SIG-M5 (cell line): Measurements from ENCODE around the gene LMAN2L.

Source experiments
- DNase-seq: peaks from one replicate; lab custom pipeline; 2025; lab: John Stamatoyannopoulos, UW

Gene LMAN2L

DNA sequence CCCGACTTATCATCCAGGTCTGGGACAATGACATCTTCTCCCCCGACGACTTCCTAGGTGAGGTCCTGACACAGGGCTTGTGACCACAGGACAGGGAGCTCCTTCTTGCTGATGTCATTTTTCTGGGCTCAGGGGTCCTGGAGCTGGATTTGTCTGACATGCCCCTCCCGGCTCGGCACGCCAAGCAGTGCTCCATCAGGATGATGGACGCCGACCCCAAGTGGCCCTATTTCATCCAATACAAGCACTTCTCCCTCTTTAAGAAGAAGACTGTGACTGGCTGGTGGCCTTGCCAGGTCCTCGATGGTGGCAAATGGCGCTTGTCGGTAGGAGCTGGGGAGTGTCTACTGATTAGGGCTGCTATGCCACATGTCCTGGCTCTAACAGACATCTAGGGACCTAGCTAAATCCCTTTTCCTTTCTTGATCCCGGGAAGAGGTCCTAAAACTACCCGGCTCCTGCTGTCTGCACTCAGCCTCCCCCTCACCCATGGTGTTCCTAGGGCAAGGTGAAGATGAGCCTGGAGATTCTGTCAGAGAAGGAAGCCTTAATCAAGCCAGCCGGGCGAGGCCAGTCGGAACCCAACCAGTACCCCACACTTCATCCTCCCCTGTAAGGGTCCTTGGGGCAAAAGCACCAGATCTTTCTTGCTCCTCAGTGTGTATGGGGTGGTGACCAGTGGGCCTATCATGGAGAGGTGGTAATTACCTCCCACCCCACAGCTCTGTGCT is 36.7 kb downstream of the LMAN2L start:
- no peak for DNase-seq

DNA sequence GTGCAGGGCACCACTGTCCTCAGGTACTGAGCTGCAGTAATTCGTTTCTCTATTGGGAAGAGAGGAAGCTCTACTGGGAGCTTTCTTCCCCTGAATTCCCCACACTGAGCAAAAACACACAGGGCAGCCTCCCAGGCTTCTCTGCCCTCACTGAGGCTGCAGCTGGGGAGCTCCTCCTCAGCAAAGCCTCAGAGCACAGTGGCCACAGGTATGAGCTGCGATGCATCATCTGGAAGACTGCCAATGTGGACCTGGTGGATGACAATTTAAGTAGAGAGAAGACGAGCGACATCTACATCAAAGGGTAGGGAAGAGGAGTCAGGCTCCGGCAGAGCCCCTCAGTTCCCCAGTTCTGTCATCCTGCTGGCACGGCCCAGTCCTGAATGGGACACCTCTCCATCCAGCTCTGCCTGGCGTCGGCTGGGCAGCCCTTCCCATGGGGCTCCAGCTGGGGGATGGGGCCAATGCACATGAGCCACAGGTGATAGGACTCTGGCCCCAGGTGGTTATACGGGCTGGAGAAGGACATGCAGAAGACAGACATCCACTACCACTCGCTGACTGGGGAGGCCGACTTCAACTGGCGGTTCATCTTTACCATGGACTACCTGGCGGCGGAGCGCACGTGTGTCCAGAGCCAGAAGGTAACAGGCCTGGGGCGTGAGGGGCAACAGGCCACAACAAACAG is 37.6 kb downstream of the LMAN2L start:
- DNase-seq, result no peak

DNA sequence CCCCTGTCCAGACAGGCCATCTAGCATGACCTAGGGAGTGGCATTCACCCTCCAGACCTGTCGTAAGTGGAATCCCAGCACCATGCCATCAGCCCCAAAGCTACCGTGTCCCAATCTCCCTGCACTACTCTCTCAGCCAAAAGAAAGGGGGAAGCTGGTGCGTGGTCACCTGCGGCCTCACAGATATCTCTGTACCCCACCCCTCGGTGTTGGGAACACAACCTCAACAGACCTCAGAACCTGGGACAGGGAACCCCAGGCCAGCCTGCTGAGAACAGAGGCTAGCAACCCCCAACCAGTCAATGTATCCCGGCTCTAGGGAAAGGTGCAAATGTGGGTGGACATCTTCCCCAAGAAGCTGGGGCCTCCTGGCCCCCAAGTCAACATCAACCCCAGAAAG is 38.2 kb downstream of the LMAN2L start:
- DNase-seq, result no peak

DNA sequence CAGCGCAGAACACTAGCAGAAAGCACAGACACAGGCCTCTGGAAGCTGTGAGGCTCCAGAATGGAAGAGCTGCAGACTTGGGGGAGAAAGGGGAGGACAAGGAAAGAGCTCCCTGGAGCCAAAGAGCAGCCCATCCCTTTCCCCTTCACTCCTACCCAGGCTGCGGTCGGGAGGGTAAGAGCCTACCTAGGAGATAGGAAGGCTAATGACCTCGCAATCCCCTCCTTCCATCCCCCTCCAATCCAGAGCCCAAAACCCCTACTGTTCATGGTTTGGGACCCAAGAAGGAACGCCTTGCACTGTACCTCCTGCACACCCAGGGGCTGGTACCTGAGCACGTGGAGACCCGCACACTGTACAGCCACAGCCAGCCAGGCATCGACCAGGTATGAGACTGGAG is 39.8 kb downstream of the LMAN2L start:
- no peak for DNase-seq

DNA sequence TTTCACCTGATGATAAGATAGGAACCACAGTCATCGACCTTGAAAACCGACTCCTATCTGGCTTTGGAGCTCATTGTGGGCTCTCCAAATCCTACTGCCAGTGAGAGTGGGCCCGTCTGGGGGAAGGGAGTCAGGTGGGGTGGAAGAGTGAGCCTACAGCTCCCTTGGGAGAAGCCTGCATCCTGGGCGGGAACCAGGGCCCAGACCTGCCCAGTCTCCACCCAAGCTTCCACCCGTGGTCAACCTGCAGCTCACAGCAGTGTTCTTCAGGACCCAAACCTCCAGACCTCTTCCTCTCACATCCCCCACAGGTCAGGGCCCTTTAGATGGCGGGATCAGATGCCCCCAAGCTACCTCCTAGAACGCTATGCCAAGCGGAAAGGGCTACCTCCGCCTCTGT is 40.2 kb downstream of the LMAN2L start:
- DNase-seq, result no peak

DNA sequence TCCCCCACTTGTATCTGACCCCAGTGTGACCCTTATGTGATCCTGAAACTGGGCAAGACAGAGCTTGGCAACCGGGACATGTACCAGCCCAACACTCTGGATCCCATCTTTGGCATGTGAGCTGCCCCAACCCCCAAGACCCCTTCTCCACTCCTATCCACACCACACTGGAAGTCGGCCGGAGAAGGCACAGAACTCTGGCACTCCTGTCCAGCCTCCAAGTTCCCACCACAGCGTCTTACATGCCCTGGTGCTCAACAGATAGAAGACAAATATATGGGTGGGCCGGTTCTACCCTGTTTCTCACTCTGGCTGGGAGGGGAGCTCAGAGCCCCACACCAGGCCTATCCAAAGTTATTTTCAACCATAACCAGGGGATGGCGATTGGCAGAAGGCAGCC is 40.8 kb downstream of the LMAN2L start:
- no peak for DNase-seq

DNA sequence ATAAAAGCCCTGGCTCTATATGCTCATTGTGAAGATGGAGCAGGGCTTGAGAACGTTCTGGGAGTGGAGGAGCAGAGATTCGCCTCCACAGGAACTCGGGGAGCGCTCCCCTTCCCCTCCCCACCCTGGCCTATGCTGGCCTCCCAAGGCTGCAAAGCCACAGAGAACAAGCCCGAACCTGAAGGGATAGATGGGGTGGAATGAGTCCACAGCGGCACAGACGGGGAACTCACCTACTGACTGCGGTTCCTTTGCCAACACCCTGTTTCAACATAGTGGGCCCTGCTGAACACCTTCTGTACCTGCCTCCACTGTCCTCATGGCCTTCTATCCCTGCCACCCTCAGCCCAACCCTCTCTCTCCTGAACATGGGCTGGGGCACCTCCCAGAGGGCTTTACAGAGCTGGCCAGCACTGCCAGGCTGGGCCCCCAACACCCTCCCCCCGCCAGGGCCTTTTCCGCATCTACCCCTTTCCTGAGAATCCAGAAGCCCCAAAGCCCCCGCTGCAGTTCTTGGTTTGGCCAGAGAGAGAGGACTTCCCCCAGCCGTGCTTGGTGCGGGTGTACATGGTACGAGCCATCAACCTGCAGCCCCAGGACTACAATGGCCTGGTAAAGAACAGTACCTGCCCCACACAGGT is 41.5 kb downstream of the LMAN2L start:
- DNase-seq, result no peak

DNA sequence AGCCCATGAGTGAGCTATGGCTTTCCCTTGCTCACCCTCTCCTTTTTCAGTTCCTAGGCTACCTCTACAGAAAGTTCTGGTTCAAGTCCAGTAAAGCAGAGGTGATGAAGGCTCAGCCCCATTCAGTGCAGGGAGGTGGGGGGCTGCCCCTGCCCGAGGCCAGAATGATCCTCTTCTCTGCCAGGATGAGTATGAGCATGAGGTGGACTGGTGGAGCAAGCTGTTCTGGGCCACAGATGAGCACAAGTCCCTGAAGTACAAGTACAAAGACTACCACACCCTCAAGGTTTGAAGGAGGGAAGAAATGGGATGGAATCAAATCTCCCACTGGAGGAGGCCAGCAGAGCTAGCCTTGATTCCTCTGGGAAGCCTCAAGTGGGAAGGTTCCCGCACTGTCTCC is 42.4 kb downstream of the LMAN2L start:
- no peak for DNase-seq

DNA sequence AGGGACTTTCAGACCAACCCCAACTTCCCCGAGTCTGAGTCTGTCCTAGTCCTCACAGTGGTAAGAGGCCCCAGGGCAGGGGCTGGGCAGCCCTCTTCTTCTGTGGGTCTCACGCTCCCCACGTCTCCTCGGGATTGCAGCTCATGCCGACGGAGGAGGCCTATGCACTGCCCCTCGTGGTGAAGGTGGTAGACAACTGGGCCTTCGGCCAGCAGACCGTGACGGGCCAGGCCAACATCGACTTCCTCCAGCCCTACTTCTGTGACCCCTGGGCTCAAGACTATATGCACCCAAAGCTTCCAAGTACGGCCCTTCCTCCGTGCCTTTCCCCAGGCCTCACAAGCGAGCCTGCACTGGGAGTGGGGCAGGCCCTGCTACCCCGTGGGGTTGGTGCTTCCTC is 44.3 kb downstream of the LMAN2L start:
- DNase-seq, result no peak

DNA sequence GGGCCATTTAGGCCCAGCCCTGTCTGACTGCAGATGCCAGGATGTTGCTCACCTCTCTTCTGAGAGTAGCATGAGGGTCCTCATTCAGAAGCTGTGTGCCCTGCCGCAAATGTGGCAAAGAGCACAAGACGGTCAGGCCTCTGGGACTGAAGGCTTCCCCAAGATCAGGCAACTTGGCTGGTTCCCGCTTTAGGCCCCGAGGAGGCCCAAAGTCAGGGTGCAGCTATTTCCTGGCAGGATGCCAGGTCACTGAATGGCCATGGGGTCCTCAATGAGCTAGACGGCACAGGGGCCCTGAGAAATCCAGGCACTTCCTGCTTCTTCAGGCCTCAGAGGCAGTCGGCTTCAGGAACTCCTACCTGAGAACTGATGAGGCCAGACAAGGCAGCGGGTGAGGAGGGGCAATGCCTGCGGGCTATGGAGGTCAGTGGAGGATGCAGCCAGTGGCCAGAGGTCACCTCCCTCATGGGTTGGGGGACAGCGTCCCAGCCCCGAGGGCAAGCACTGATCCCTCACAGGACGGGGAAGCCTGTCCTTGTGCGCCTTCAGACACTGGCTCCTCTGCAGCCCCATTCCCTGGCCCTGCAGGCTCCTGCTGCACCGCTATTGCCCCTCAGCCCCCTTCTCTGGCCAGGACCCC is 44.9 kb downstream of the LMAN2L start:
- DNase-seq, result no peak

DNA sequence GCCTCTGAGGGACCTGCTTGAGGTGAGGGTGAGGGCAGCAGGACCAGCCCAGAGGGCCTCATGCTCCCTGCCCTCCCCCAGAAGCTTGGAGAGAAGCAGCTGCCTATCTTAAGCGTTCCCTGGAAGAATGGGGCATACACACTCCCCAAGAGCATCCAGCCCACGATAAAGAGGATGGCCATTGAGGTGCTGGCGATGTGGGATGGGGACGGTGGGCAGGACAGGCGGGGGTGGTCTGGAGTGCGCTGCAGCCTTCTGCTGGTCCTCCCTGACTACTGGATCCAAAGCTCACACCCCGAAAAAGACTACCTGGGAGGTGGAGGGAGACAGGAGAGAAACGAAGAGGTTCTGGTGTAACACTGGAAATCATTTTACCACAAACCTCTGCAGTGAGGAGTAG is 45.6 kb downstream of the LMAN2L start:
- no peak for DNase-seq

DNA sequence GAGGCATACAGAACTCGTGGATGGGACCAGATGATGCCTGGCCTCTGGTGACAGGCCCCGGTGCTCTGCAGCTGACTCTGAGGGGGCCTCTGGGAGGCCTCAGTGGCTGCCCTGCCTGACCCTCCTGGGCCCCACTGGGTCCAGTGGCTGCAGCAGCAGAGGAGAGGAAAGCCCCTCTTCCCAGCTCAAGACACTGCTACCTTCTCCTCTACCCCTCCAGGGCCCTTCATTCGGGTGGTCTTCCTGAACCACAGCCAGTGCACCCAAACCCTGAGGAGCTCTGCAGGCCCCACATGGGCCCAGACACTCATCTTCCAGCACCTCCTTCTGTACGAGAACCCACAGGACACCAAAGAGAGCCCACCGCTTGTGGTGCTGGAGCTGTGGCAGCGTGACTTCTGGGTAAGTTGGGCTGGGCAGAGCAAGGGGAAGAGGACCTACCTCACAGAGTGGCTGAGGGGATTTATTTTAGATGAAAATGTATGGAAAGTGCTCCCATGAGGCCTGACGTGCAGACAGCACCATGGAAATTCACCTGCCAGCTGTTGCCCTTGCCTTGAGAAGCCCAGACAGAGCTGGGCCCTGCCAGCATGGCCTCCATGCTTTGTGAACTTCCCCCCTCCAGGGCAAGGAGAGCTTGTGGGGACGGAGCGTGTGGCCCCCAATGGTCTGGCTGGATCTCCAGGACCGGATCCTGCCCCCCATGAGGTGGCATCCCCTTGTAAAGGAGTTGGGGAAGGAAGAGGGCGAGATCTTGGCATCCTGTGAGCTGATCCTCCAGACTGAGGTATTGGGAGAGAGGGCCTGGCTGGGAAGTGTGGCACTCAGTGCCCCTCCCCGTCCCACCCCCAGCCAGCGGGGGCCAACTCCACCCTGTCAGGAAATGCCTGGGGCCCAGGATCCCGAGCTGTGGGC is 46.3 kb downstream of the LMAN2L start:
- no peak for DNase-seq

DNA sequence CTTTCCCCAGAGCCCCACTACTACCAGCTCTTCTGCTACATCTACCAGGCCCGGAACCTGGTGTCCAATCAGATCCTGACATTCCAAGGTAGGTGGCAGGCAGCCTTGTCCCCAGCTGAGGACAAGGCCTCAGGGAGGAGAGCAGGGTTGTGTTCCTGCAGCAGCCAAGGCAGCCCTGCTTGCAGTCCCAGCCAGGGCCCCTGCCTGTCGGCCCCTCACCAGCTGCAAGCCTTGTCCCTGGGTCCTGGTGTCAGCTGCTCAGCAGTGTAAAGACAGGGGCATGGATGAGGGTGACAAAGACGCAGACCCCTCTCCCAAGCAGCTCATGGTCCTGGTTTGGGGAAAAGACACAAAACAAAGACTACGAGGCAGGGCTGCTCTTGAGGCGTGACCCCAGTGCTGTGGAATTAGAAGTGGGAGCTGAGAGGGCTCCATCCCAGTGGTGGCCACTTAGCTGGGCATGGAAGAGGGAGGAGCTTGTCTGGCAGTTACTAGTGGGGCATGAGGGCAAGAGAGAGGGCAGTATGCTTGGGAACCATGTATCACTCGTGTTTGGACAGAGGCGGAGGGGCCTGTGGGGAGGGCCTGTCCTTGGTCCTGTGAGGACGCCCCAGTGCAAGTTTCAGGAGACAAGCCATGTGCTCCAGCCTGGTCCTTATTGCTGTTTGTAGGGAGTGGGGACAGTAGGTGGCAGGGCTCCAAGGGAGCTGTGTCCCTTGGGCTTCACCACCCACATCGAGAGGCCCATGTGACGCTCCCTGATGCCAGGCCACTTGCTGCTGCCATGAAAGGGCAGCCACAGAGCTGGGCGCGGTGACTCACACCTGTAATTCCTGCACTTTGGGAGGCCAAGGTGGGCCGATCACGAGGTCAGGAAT is 47.5 kb downstream of the LMAN2L start:
- no peak for DNase-seq

DNA sequence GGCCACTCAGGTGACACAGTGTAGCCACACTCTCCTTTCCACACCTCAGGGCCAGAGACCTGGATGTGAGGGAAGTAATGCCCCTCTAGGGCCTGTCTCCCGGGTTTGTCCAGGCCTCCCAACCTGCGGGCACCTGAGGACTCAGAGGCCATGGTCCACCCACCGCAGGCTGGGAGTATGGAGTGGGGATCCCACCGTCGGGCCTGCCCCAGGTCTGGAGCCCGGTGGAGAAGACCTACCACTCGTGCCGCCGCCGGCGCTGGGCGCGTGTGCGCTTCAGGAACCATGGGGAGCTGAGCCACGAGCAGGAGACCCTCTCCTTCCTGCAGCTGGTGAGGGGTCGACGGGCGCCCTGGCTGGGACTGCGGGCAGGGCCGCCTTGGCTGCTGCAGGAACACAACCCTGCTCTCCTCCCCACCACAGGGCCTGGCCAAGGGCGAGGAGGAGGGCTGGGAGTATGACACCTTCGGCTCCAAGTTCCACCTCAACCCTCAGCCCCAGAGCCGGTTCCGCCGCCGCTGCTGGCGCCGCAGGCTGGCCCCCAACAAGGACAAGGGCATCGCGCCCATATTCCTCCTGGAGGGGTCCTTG is 48.7 kb downstream of the LMAN2L start:
- no peak for DNase-seq

DNA sequence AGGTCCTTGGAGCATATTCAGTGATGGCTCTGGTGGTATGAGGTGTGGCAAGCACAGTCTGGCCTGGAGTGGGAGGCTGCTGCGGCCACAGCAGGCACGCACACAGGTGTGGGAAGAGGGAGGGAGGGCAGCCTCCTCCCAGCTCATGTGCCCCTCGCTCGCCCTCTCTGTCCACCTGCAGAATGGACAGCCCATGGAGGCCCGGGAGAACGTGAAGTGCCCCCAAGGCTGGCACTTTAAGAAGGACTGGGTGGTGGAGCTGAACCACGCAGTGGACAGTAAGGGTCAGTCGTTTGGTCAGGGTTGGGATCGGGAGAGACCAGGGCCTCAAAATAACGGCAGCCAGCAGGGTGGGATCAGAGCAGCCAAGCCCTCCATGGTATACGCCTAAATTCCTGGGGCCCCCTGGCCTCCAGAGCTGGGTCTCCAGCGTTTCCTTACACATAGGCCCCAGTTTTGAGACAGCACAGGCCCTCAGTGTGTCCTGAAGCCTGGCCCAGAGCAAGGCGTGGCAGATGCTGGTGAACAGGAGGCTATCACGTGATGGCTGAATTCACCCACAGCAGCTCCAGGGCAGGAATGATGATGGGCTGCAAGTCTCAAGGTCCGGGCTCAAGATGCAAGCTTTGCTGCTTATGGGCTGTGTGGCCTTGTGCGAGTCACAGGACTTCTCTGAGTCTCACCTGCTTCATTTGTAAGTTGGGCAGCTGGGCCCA is 49.4 kb downstream of the LMAN2L start:
- no peak for DNase-seq

DNA sequence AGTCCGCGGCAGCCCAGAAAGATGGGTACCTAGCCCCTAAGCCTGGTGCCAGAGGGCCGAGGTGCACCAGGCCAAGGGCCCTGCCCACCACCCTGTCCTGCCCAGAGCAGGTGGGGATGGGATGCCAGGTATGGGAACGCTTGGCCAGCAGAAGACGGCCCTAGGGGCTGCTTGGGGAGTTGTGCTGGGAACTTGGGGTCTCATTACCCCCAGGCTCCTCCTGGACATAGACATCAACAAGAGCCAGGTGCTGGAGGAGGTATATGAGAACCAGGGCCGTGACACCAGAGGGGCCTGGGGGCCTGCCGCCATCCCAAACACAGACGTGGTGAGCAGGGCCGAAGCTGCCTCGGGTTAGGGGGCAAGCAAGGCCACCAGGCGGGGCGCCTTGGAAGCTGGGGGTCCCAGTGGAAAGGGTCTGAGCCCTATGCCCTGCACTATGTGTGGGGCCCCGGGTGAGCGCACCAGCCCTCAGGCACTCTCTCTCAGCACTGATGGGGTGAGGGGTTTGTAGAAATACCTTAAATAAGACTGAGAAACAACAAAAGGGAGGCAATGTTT is 50.4 kb downstream of the LMAN2L start:
- DNase-seq, result no peak

DNA sequence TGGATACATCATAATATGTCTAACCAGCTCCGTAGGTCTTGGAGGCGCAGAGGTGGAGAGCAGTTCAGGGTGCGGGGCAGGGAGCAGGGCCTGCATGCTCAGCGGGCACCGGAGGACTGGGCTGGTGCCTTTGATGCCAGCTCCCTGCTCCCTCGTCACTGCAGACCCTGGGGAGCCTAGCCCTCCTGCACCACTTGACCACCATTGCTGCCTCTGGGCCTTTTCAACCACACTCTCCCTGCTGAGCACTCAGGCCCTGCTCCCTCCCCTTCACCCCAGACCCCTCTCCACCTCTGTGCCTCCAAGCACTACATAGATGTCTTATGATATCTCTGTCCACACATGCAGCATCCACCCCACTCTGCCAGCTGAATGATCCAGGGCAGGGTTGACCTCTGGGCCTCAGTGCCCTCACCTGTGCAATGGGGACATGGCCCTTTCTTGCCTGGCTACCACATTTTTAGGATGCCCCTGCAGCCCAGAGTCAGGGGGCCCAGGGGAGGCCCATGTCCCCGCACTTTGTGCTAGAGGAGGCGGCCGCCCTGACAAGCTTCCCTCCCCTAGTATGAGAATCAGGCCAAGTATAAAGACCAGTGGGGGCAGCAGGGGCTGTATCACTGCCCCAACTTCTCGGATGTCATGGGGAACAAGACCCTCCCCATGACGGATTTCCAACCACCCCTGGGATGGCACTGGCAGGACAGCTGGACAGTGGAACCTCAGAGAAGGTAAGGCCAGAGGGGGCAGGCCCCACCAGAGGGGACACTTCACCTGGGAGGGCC is 51.0 kb downstream of the LMAN2L start:
- no peak for DNase-seq
